GM21737 (cell line): ENCODE results near the gene IL36A.

Source experiments
- ATAC-seq: cut with Tn5 transposase; IDR thresholded peaks from one replicate; pipeline ENCODE4 v1.9.1; 2021; ENCODE audit warnings: mild to moderate bottlenecking, moderate library complexity; ENCODE audit not compliant: unreplicated experiment

IL36A gene

GRCh38 chr2:113002677-113003076 lies 2.6 kb upstream of the IL36A start:
- no peak for ATAC-seq

DNA sequence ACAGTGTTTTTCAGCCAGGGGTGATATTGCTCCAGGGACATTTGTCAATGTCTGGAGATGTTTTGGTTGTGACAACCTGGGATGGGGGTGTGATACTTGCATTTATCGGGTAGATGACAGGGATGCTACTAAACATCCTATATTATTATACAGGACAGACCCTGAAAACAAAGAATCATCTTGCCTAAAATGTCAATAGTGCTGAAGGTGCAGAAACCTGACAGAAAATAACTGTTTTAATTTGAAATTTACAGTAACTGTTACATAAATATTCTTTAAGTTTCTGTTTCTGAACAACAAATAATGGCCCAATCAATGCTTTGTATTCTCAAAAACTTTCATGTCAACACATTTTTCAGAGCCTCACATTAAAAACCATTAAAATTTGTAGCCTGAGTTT lies 2.0 kb downstream of the IL36A start:
- ATAC-seq = no peak

GRCh38 chr2:113009622-113010021 lies 4.4 kb downstream of the IL36A start:
- ATAC-seq = no peak

- no peak for ATAC-seq
Measured at GRCh38 chr2:113010088-113010487, 4.8 kb downstream of the IL36A start.

- ATAC-seq = no peak
Measured at GRCh38 chr2:113011108-113011507, 5.8 kb downstream of the IL36A start.

- ATAC-seq = no peak
Measured at GRCh38 chr2:113012436-113013335, 7.4 kb downstream of the IL36A start.

GRCh38 chr2:113013336-113013661 lies 8.0 kb downstream of the IL36A start:
- ATAC-seq = no peak

GRCh38 chr2:113014067-113014466 lies 8.8 kb downstream of the IL36A start:
- no peak for ATAC-seq

DNA sequence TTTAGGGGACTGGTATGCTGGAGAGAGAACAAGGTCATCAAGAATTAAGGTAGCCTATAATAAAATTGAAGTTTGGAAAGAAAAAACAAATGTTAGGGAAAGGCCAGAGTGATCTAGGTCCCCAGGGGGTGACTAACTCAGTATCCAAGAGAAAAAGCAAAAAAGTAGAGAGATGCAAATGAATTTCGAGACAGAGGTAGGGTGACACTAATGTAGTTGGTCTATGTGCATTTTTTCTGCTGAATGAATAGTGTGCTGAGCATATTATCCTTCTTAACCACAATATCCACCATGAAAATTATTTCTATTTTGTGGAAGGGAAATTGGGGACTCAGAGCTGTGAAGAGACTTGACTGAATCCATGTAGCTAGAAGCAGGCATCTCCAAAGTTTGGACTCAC lies 9.8 kb downstream of the IL36A start:
- no peak for ATAC-seq

GRCh38 chr2:113015655-113016054 lies 10.4 kb downstream of the IL36A start:
- ATAC-seq = no peak

GRCh38 chr2:113018509-113018908 lies 13.2 kb downstream of the IL36A start:
- ATAC-seq = no peak

- no peak for ATAC-seq
Measured at GRCh38 chr2:113021312-113021711, 16.1 kb downstream of the IL36A start.

- no peak for ATAC-seq
Measured at GRCh38 chr2:113024764-113025163, 19.5 kb downstream of the IL36A start.

DNA sequence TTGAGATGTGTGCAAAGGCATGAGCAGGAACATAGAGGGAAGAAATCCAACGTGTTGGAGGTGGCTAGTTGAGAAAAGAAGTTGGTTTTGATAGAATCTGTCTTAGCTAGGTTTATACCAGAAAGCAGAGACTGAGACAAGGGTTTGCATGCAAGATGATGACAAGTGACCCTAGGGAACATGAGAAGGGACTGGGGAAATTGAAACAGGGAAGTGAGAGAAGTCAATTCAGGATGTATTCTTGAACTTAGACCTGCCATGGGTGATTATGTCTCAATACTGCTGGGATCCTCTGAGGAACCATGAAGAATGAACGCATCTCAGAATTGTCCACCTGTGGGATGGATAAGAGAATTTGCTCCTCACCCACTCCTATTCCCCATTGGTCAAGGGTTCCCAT lies 20.5 kb downstream of the IL36A start:
- ATAC-seq = no peak

GRCh38 chr2:113027691-113028090 lies 22.4 kb downstream of the IL36A start:
- no peak for ATAC-seq

DNA sequence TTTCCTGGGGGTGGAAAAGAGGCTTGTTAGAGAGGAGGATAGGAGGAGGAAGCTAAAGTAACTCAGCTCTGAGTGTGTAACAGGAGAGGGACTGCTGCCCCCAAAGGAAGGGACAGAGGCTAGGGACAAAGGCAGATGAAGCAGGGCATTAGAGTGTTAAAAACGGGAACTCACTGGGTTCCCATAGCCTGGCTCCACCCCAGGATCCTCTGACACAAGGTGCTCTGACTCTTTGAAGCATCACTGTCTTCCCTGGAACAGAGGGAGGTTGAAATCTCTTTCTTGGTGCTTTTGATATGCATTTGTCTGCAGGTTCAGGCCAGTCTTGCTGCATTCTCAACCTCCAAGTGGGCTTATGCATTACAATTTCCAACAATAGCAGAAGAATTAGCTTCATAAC lies 22.9 kb downstream of the IL36A start:
- no peak for ATAC-seq

DNA sequence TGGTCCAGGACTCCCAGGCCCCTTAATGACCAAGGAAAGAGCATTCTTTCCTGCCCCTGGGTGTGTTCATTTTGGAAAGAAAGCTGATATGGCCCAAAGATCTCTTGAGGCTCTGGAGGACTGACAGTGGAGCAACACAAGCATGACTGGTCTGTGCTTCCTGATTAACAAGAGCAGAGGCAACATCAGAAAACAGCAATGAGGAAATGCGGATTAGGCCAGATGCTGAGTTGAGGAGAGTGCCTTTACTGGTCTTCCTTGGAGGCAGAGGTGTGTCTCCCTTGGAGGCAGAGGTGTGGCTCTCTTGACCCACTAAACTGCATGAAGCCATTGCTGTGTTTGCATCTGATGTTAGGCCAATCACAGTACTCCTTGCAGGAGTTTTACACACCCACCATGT lies 27.5 kb downstream of the IL36A start:
- no peak for ATAC-seq

DNA sequence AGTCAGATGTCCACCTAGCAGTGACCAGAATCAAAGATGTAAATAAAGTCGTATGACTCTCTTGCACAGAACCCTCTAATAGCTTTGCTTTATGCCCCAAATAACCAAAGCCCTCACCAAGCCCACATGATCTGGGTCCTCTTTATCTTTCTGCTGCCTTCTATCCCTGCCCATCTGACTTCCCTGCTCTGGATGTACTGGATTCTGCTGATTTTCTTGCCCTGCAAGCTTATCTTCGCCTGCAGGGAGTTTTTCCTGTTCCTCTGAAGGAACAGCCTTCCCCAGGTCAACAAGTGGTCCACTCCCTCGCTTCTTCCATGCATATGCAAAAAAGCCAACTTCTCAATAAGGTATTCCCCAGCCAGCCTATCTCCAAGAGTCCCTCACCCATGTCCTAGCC lies 28.8 kb downstream of the IL36A start:
- ATAC-seq = no peak

- no peak for ATAC-seq
Measured at GRCh38 chr2:113036763-113037162, 31.5 kb downstream of the IL36A start.

GRCh38 chr2:113038291-113038690 lies 33.0 kb downstream of the IL36A start:
- ATAC-seq = no peak

GRCh38 chr2:113039158-113039557 lies 33.9 kb downstream of the IL36A start:
- no peak for ATAC-seq

- no peak for ATAC-seq
Measured at GRCh38 chr2:113039719-113040118, 34.5 kb downstream of the IL36A start.

GRCh38 chr2:113041871-113042270 lies 36.6 kb downstream of the IL36A start:
- no peak for ATAC-seq
